Thymus (tissue), 11 donors: ENCODE measurements around the gene ADAMTS17. TPM values are rescaled to one million over a fixed set of nuclear protein-coding genes. Genes with fewer than 3 reads are reported as not detected.

Experiments used
- DNase-seq, 9 donors: peaks; one replicate each; pipeline ENCODE4 v3.0.0-alpha.2; 2013; ENCODE audit warnings: low spot score in 9 of 9, low read depth in 6 of 9, missing footprints in 1 of 9
- H3K27ac ChIP-seq, 2 donors: one replicate each; pipeline ENCODE4 v1.5.1; 2013; ENCODE audit warnings: control low read depth in 1 of 2, low read depth in 1 of 2, low read length in 1 of 2, mild to moderate bottlenecking in 1 of 2, moderate library complexity in 1 of 2
- H3K27me3 ChIP-seq, 2 donors: one replicate each; pipeline ENCODE4 v1.5.1; 2013; ENCODE audit warnings: low read length in 1 of 2; ENCODE audit not compliant: control insufficient read depth in 2 of 2, insufficient read depth in 1 of 2
- H3K36me3 ChIP-seq, 2 donors: one replicate each; pipeline ENCODE4 v1.5.1; 2013; ENCODE audit warnings: low read length in 1 of 2, mild to moderate bottlenecking in 1 of 2, moderate library complexity in 1 of 2; ENCODE audit not compliant: control insufficient read depth in 2 of 2, insufficient read depth in 2 of 2
- H3K4me1 ChIP-seq, 2 donors: one replicate each; pipeline ENCODE4 v1.5.1; 2013; ENCODE audit warnings: low read length in 2 of 2; ENCODE audit not compliant: control insufficient read depth in 2 of 2, insufficient read depth in 2 of 2
- H3K4me3 ChIP-seq, 2 donors: one replicate each; pipeline ENCODE4 v1.5.1; 2013; ENCODE audit warnings: low read length in 2 of 2, control low read depth in 1 of 2, mild to moderate bottlenecking in 1 of 2
- H3K9me3 ChIP-seq, 2 donors: one replicate each; pipeline ENCODE4 v1.5.1; 2013; ENCODE audit warnings: low read length in 1 of 2, mild to moderate bottlenecking in 1 of 2; ENCODE audit not compliant: control insufficient read depth in 2 of 2, insufficient read depth in 1 of 2
- WGBS: extraction: QIAGEN DNeasy Blood & Tissue Kit; methylation state at CpG from one replicate; pipeline ENCODE4 v1.1.7; 2013; 5-methylcytosine and 5-hydroxymethylcytosine counted together
- polyA plus RNA-seq: library from polyadenylated mRNA; stranded (reverse); fragments of 200-250 nt; gene quantifications from one replicate; pipeline ENCODE4 v1.2.3, GENCODE V29; 2013
- total RNA-seq: library from RNA; stranded (reverse); fragments of 120-200 nt; gene quantifications from one replicate; pipeline ENCODE4 v1.2.4, GENCODE V29; 2013
- donor health status: healthy.

The ADAMTS17 gene
- total and polyA plus RNA-seq, 2 donors = 5.6 to 10.4 TPM

DNA sequence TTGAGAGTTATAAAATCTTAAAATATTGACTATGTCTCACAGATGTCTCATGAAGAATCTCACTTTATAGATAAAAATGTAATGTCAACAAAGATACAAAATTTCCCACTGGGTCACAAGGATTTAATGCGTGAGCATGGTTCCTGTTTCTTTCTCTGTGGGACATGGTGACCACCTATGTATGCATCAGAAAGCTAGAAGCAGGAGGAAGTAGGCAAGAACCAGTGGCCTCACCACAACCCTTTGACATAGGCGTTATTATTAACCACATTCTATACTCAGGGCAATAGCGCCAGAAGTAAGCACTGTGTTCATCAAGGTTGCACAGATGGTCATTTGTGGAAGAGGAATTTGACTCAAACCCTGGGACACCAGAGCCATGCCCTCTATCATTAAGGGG lies 11.7 kb upstream of the ADAMTS17 start:
- no peaks in the 10 kb centered on the region for H3K4me1 ChIP-seq
- 48% methylated on average over 3 of the region's 3 CpGs for WGBS

DNA sequence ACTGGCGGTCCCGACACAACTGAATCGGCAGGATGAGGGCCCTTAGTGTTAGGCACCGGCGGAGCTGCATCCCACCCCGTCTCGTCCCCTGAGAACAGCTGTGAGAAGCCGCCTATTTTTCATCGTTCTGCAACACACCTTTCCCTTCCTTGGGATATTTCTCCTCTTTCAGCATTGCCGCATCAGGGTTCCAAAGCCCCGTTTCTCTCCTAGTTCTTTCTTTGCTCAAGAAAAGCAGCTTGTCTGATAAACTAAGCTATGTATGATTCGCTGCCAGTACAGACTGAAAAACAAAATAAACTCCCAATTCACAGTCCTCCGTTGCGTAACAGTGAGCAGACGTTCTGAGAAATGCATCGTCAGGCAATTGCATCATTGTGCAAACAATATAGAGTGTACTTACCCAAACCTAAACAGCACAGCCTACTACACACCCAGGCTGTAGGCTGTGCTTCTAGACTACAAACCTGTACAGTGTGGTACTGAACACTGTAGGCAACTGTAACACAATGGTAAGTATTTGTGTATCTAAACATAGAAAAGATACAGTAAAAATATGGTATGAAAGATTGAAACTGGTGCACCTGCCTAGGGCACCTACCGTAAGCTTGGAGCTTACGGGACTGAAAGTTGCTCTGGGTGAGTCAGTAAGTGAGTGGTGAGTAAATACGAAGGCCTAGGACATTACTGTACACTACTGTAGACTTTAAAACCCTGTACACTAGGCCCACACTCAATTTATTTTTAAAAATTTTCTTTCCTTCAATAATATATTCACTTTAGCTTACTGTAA lies 8.9 kb upstream of the ADAMTS17 start:
- Histone ChIP-seq H3K27me3 (peaks cover 0 to 17% of the 10 kb centered on the region in 2 donors), H3K36me3 (no peaks in the 10 kb centered on the region), H3K4me3 (no peak overlapping the region), H3K9me3 (no peaks in the 10 kb centered on the region), H3K27ac (no peak overlapping the region), H3K4me1 (no peaks in the 10 kb centered on the region)
- DNase-seq = no peak
- WGBS = 70% methylated on average over 19 of the region's 19 CpGs

More for the DNA sequence above, 11.7 kb upstream of the ADAMTS17 start:
- no peak overlapping the region for H3K27ac ChIP-seq
- no peaks in the 10 kb centered on the region for H3K36me3 ChIP-seq
- H3K4me3 ChIP-seq = no peak overlapping the region
- no peaks in the 10 kb centered on the region for H3K9me3 ChIP-seq
- H3K27me3 ChIP-seq = peaks cover 0 to 17% of the 10 kb centered on the region in 2 donors
- no peak for DNase-seq

DNA sequence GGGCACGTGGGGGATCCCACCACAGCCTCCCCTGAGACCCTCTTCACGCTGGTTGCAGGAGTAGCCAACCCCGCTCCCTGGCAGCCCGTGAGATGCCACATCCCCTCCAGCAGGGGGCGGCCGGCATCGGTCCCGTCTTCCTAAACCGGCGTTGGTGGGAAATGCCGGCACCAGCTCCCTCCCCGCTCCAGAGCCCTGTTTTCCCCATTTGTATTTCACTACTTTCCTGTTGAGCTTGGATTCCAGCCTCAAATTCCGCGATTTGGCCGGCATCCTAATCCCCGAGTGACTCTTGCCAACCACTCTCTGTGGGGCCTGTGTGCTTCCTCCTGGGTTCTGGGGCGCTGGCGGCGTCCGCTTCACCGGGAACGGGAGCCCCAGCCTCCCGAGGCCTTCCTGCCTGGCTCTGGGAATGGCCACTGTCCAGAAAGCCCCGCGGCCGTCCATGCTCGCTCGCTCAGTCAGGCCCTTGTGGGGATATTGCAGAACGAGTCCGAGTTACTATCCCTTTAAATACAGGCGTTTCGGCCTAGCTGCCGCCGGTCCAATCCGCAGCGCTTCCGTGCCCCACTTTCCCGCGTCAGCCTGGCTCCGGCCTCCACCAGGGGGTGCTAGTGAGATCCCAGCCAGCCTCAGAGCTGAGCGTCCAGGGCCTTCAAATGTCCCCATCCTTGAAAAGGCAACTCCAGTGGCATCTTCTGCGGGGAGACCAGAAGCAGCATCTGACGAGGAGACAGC lies 8.1 kb upstream of the ADAMTS17 start:
- Histone ChIP-seq H3K4me1 (no peaks in the 10 kb centered on the region), H3K4me3 (peak overlapping the region; percentile 66), H3K9me3 (no peaks in the 10 kb centered on the region), H3K27me3 (peaks cover 0 to 17% of the 10 kb centered on the region in 2 donors), H3K27ac (peak overlapping the region; percentile 50 to 67), H3K36me3 (no peaks in the 10 kb centered on the region)
- DNase-seq = peak; percentile 54 to 85 (median 68)
- 2% methylated on average over 43 of the region's 43 CpGs for WGBS

DNA sequence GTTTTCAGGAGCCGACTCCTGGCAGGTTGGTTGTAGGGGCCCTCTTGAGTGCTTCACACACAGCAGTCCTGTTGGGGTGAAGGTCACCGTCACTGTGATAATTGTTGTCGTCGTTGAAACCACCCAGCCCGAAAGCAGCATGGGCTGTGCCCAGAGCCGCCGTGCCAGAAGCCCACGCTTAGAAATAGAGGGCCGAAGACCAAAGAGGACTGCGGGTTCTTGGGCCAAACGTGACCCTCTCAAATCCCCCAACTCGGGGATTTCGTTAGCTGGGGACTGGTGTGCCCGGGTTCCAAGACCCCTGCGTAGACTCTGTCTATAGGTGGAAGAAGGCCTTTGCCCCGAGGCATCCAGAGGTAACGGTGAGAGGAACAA lies 7.5 kb upstream of the ADAMTS17 start:
- H3K4me3 ChIP-seq = peak overlapping the region in 1 of 2 donors; percentile 66
- peaks cover 0 to 22% of the 10 kb centered on the region in 2 donors for H3K27me3 ChIP-seq
- H3K36me3 ChIP-seq = no peaks in the 10 kb centered on the region
- WGBS = 72% methylated on average over 17 of the region's 17 CpGs
- no peaks in the 10 kb centered on the region for H3K9me3 ChIP-seq
- no peaks in the 10 kb centered on the region for H3K4me1 ChIP-seq
- DNase-seq = no peak
- H3K27ac ChIP-seq = no peak overlapping the region

DNA sequence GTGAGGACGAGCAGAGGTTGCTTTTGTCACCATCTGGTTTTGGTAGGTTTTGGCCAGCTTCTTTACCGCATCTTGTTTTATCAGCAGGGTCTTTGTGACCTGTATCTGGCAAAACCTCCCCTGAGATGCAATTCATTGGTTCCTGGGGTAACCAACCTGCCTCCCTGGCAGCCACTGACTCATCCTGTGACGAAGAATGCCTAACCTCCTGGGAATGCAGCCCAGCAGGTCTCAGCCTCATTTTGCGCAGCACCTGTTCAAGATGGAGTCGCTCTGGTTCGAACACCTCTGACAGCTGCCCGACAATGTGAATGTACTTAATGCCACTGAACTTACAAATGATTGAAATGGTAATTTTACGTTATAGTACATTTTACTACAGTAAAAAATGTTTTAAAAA lies 6.8 kb upstream of the ADAMTS17 start:
- Histone ChIP-seq H3K27me3 (peaks cover 0 to 23% of the 10 kb centered on the region in 2 donors), H3K9me3 (no peaks in the 10 kb centered on the region), H3K36me3 (no peaks in the 10 kb centered on the region), H3K4me3 (no peak overlapping the region), H3K27ac (no peak overlapping the region), H3K4me1 (no peaks in the 10 kb centered on the region)
- no peak for DNase-seq
- WGBS = 95% methylated on average over 8 of the region's 8 CpGs

DNA sequence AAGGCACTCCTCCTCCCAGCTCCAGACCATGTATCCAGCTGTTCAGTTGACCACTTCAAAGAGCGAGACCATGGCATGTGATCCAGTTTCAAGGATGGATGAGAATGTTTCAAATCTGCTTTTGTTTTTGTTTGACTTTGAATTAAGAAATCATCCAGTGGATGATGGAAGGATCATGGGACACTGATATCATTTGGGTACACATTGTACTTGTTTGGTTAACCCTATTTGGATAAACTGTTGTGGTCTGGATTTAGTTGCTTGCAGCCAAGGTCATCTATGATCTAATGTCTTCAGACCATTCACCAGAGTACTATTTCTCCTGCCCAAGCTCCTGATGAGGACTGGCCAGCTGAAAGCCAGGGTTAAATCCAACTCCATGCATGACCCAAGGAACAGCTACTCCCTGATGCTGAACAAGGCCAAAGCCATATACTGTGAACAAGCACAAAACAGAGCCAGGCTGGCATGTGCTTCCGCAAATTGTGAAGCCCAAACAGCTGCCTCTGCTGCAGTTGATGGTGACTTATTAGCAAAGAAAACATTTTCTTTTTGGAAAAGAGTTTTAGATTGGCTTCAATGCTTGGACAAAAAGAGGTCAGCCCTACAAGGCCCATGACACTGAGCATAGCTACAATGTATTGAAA lies 5.2 kb upstream of the ADAMTS17 start:
- peaks cover 0 to 3% of the 10 kb centered on the region in 2 donors for H3K9me3 ChIP-seq
- peaks cover 0 to 3% of the 10 kb centered on the region in 2 donors for H3K4me1 ChIP-seq
- WGBS = 97% methylated on average over 2 of the region's 2 CpGs
- no peak overlapping the region for H3K27ac ChIP-seq
- no peaks in the 10 kb centered on the region for H3K36me3 ChIP-seq
- H3K27me3 ChIP-seq = peaks cover 6 to 37% of the 10 kb centered on the region in 2 donors
- no peak overlapping the region for H3K4me3 ChIP-seq
- no peak for DNase-seq

DNA sequence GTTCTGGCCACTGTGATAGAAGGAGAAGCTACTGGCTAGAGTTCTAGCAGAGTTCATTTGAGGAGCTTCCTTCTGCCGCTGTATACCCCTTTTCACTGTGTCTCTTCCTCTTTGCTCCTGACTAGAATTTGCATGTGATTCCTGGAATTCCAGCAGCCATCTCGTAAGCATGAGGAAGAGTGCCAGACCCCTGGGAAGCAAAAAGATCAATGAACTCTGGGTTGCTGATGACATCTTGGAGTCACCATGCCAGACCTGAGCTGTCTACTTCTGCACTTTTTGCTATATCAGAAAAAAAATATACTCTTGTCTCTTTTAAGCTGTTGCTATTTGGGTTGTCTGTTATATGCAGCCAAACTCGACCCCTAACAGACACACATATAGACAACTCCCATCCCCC lies 3.7 kb upstream of the ADAMTS17 start:
- no peak overlapping the region for H3K4me3 ChIP-seq
- H3K27ac ChIP-seq = no peak overlapping the region
- H3K4me1 ChIP-seq = peaks cover 3 to 6% of the 10 kb centered on the region in 2 donors
- H3K27me3 ChIP-seq = peaks cover 20 to 45% of the 10 kb centered on the region in 2 donors
- WGBS = 77% methylated on average over 3 of the region's 3 CpGs
- no peak for DNase-seq
- peaks cover 3 to 6% of the 10 kb centered on the region in 2 donors for H3K9me3 ChIP-seq
- H3K36me3 ChIP-seq = no peaks in the 10 kb centered on the region

DNA sequence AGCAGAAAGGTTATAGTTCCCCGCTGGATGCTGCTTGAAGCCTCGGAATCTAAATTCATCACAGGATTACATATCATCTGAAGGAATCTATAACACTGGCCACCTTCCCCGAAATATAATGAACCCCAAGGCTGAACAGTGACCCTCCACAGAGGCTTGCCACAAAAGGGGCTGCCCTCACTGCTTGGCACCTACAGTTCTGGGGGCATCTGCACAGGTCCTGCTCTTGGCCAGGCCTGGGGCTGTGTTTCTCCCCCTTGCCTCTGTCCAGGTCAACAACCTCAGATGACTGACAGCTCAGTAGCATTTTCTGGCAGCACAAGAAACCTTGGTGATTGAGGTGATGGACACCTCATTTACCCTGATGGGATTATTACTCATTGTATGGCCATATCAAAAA lies 1.5 kb upstream of the ADAMTS17 start:
- 97% methylated on average over 3 of the region's 3 CpGs for WGBS
- Histone ChIP-seq H3K27me3 (peaks cover 31 to 46% of the 10 kb centered on the region in 2 donors), H3K36me3 (no peaks in the 10 kb centered on the region), H3K4me3 (no peak overlapping the region), H3K27ac (no peak overlapping the region), H3K4me1 (peaks cover 3 to 6% of the 10 kb centered on the region in 2 donors), H3K9me3 (peaks cover 3 to 6% of the 10 kb centered on the region in 2 donors)
- DNase-seq = no peak
